Ascending aorta (tissue), 2 donors: ENCODE measurements around the gene SNX6. TPM values are rescaled to one million over a fixed set of nuclear protein-coding genes. Genes with fewer than 3 reads are reported as not detected.

Experiments
- DNase-seq, 2 donors: peaks; one replicate each; pipeline ENCODE4 v3.0.0-alpha.2; 2019; ENCODE audit warnings: low spot score in 2 of 2
- H3K27ac ChIP-seq, 2 donors: fragments of 200-600 bp; sonication (generic); one replicate each; pipeline ENCODE4 v1.5.1; 2016 to 2017; ENCODE audit warnings: mild to moderate bottlenecking in 1 of 2
- H3K27me3 ChIP-seq: fragments of 200-600 bp; sonication (generic); one replicate; pipeline ENCODE4 v1.5.1; 2017
- H3K36me3 ChIP-seq, 2 donors: fragments of 200-600 bp; sonication (generic); one replicate each; pipeline ENCODE4 v1.5.1; 2016
- H3K4me1 ChIP-seq, 2 donors: fragments of 200-600 bp; sonication (generic); one replicate each; pipeline ENCODE4 v1.5.1; 2016 to 2017; ENCODE audit warnings: mild to moderate bottlenecking in 1 of 2
- H3K4me3 ChIP-seq, 2 donors: fragments of 200-600 bp; sonication (generic); one replicate each; pipeline ENCODE4 v1.5.1; 2016 to 2017; ENCODE audit warnings: mild to moderate bottlenecking in 1 of 2
- H3K9me3 ChIP-seq, 2 donors: fragments of 200-600 bp; sonication (generic); one replicate each; pipeline ENCODE4 v1.5.1; 2016
- CTCF ChIP-seq, 3 experiments: fragments of 200-600 bp in 2 of 3; fragments of 450-650 bp in 1 of 3; sonication (generic) in 2 of 3; IDR thresholded peaks; one replicate each; pipeline ENCODE4 v1.5.1; 2016 to 2019; ENCODE audit warnings: antibody characterized with exemption in 3 of 3, mild to moderate bottlenecking in 1 of 3, moderate library complexity in 1 of 3
- intact Hi-C: fragments of 100-400 bp; cut with DNase I; formaldehyde crosslinking; loops from one replicate; pipeline ENCODE4 v1.15.1; 2023
- total RNA-seq: library from RNA; depleted of rRNA; stranded (reverse); fragments of >200 nt; gene quantifications from one replicate; pipeline ENCODE4 v1.1.0, GENCODE V29; 2016

Gene SNX6
- total RNA-seq, 1 donor from 2014 or later, result 25.3 TPM

GRCh38 chr14:34583525-34583924 lies 46.4 kb downstream of the SNX6 start:
- H3K4me3 ChIP-seq, result no peak overlapping the region
- H3K27me3 ChIP-seq, result no peaks in the 10 kb centered on the region
- no peak for DNase-seq
- H3K9me3 ChIP-seq, result no peaks in the 10 kb centered on the region
- intact Hi-C loops, result no loop called here
- H3K27ac ChIP-seq, result no peak overlapping the region
- no peak for TF ChIP-seq CTCF (IDR thresholded peaks at IDR 0.05)
- peaks cover 59 to 68% of the 10 kb centered on the region in 2 donors for H3K36me3 ChIP-seq
- no peaks in the 10 kb centered on the region for H3K4me1 ChIP-seq

DNA sequence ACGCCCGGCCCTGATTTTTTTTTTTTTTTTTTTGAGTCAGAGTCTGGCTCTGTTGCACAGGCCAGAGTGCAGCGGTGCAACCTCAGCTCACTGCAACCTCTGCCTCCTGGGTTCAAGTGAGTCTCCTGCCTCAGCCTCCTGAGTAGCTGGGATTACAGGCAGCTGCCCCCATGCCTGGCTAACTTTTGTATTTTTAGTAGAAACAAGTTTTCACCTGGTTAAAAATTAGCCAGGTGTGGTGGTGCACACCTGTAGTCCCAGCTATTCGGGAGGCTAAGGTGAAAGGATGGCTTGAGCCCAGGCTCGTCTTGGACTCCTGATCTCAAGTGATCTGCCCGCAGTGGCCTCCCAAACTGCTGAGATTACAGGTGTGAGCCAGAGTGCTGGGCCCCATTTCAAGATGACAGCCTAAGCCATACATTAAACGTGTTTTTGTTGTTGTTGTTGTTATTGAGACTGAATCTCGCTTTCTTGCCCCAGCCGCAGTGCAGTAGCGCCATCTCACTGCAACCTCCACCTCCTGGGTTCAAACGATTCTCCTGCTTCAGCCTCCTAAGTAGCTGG lies 47.7 kb downstream of the SNX6 start:
- H3K9me3 ChIP-seq, result no peaks in the 10 kb centered on the region
- peaks cover 58 to 72% of the 10 kb centered on the region in 2 donors for H3K36me3 ChIP-seq
- H3K4me3 ChIP-seq, result no peak overlapping the region
- H3K27ac ChIP-seq, result no peak overlapping the region
- DNase-seq, result no peak
- intact Hi-C loops, result no loop called here
- no peaks in the 10 kb centered on the region for H3K4me1 ChIP-seq
- no peaks in the 10 kb centered on the region for H3K27me3 ChIP-seq
- TF ChIP-seq CTCF (IDR thresholded peaks at IDR 0.05), result no peak

DNA sequence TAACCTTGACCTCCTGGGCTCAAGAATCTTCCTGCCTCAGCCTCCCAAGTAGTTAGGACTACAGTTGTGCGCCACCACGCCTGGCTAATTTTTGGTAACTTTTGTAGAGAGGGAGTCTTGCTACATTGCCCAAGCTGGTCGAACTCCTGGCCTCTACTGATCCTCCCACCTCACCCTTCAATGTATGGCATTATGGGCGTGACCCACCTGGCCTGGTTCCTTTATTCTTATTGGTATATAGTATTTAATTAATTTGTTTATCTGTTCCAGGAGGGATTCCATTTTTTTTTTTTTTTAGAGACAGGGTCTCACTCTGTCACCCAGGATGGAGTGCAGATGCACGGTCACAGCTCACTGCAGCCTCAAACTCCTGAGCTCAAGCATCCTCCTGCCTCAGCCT lies 49.6 kb downstream of the SNX6 start:
- H3K27me3 ChIP-seq, result no peaks in the 10 kb centered on the region
- intact Hi-C loops, result no loop called here
- H3K9me3 ChIP-seq, result no peaks in the 10 kb centered on the region
- H3K4me1 ChIP-seq, result no peaks in the 10 kb centered on the region
- H3K4me3 ChIP-seq, result no peak overlapping the region
- no peak for DNase-seq
- no peak overlapping the region for H3K27ac ChIP-seq
- H3K36me3 ChIP-seq, result peaks cover 56 to 64% of the 10 kb centered on the region in 2 donors
- TF ChIP-seq CTCF (IDR thresholded peaks at IDR 0.05), result no peak

DNA sequence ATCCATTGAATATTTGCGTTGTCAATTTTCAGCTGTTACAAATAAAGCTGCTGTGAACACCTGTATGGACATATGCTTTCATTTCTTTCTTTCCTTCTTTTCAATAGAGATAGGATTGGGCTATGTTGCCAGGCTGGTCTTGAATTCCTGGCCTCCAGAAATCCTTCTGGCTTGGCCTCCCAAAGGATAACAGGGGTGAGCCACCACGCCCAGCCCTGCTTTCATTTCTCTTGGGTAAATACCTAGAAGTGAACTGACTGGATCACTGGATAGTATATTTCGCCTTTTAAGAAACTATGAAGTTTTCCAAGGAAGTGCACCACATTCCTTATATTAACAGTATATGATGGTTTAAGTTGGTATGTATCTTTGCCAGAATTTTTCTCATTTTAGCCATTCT lies 58.2 kb downstream of the SNX6 start:
- intact Hi-C loops, result no loop called here
- no peak for DNase-seq

DNA sequence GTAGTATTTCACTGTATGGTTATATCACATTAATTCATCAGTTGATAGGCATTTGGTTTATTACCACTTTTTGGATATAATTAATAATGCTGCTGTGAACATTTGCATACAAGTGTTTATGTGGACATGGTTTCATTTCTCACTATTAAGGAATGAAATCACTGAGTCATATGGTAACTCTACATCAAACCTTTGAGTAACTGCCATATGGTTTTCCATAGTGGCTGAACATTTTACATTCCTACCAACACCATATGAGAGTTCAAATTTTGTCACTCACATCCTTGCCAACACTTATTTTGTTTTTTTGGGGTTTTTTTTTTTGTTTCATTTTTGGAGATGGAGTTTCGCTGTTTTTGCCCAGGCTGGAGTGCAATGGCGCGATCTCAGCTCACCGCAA lies 60.2 kb downstream of the SNX6 start:
- TF ChIP-seq CTCF (IDR thresholded peaks at IDR 0.05), result no peak
- intact Hi-C loops, result no loop called here
- H3K36me3 ChIP-seq, result peaks cover 86 to 89% of the 10 kb centered on the region in 2 donors

More for the DNA sequence above, 58.2 kb downstream of the SNX6 start:
- Histone ChIP-seq H3K9me3 (no peaks in the 10 kb centered on the region), H3K27me3 (no peaks in the 10 kb centered on the region), H3K36me3 (peaks cover 78 to 84% of the 10 kb centered on the region in 2 donors), H3K4me3 (no peak overlapping the region), H3K4me1 (no peaks in the 10 kb centered on the region), H3K27ac (no peak overlapping the region)
- no peak for TF ChIP-seq CTCF (IDR thresholded peaks at IDR 0.05)

GRCh38 chr14:34568803-34569202 lies 61.1 kb downstream of the SNX6 start:
- Histone ChIP-seq H3K4me3 (no peak overlapping the region), H3K4me1 (no peaks in the 10 kb centered on the region), H3K27ac (no peak overlapping the region), H3K9me3 (no peaks in the 10 kb centered on the region), H3K36me3 (peaks cover 87 to 91% of the 10 kb centered on the region in 2 donors), H3K27me3 (no peaks in the 10 kb centered on the region)
- peak in 1 of 2 donors; percentile 53 for DNase-seq
- no peak for TF ChIP-seq CTCF (IDR thresholded peaks at IDR 0.05)
- intact Hi-C loops, result no loop called here

More for the DNA sequence above, 60.2 kb downstream of the SNX6 start:
- Histone ChIP-seq H3K9me3 (no peaks in the 10 kb centered on the region), H3K27me3 (no peaks in the 10 kb centered on the region), H3K4me3 (no peak overlapping the region), H3K27ac (no peak overlapping the region), H3K4me1 (no peaks in the 10 kb centered on the region)
- DNase-seq, result no peak
